Measurements from ENCODE around the gene CIAO3. TPM values are rescaled to one million over a fixed set of nuclear protein-coding genes. Genes with fewer than 3 reads are reported as not detected.
A peak's percentile ranks its signal among the peaks of the same experiment; 100 is the strongest.

CIAO3 gene
- total RNA-seq, 1 experiment from 2014 or later, result 32.8 TPM

DNA sequence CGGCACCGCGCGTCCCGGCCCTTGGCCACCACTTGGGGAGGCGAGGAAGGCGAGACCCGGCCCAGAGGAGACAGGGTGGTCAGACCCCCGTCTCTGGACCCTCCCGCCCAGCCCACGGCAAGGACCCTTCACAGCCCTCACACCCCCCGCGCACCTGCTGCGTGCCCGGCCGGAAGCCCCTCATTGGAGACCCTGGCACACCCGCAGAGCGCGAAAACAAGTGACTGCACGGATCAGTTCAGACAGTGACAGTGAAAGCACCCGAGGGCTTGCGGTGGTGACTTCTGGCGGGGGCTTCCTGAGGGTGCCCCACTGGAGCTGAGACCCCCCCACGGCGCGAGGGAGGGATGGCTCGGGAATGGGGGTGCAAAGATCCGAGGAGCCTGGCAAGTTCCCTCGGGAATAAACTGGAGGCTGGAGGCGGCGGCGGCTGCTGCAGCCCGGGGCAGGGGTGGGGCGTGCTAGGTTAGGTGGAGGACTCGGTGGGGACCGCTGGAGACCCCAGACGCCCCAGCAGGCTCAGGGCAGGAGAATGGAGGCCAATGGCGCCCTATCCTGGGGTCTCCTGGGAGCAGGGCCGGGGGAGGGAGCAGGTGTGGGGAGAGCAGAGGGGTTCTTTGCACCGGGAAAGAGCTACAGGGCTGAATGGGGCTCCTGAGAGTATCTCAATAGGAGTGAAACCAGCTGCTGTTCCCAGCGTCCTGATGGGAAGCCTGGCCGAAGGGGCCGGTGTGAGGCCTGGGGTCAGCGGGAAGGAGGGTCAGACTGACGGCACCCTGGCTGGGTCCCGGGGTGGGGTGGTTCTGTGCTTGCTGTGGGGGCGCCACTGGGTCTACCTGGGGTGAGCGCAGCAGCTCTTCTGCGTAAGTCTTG lies 34.4 kb downstream of the CIAO3 start:
- H3K27me3 ChIP-seq (ENCODE audit: insufficient read depth, low read length), result no peaks in the 10 kb centered on the region
- CTCF ChIA-PET, result no interaction called here
- DNase-seq (ENCODE audit: low read depth, low spot score) (no peak), ATAC-seq (no peak)
- RAD21 ChIA-PET (ENCODE audit: low non-redundant PET in 1 of 2, low total read pairs in 2 of 2, uncharacterized antibody in 2 of 2, unreplicated experiment in 2 of 2), result no interaction called here
- no peaks in the 10 kb centered on the region for H4K20me1 ChIP-seq (ENCODE audit: insufficient read depth)
- H3K4me1 ChIP-seq (ENCODE audit: control insufficient read depth in 1 of 2, insufficient read depth in 2 of 2, low read length in 2 of 2), result peaks cover 0 to 33% of the 10 kb centered on the region in 2 experiments; a peak in 3 of 4 replicates
- POLR2A ChIA-PET, result interaction anchor here (1.4 to 1.7 kb wide), 2 partner anchors 14 to 82 kb away, joined by 4 to 7 read pairs; partner anchors contain the start of genes CHTF18 and RPUSD1
- no peak overlapping the region for H3K9ac ChIP-seq (ENCODE audit: low read length)
- peak overlapping the region; percentile 18; the same call in 1 of the 2 replicates for H3K27ac ChIP-seq (ENCODE audit: low read depth, low read length)
- H3K36me3 ChIP-seq (ENCODE audit: control insufficient read depth in 1 of 2, insufficient read depth in 2 of 2, low read length in 2 of 2), result no peaks in the 10 kb centered on the region; a peak in 2 of 4 replicates
- no peaks in the 10 kb centered on the region for H3K9me3 ChIP-seq (ENCODE audit: control insufficient read depth in 1 of 2, insufficient read depth in 1 of 2, low read depth in 1 of 2, low read length in 2 of 2)
- no peaks in the 10 kb centered on the region for H3K9me2 ChIP-seq (ENCODE audit: insufficient read depth)
- 0 out of 4 replicates have a peak overlapping the region, but pooled peaks of 1 of the 2 experiments have one; percentile 4 for H3K4me3 ChIP-seq (replicated peaks in 1 of 2; ENCODE audit: low read depth in 1 of 2, low read length in 2 of 2)
- H2AFZ ChIP-seq (ENCODE audit: low read depth, low read length, poor library complexity, severe bottlenecking), result no peak overlapping the region
- TF ChIP-seq EZH2phosphoT487 (IDR thresholded peaks at IDR 0.05; ENCODE audit: borderline replicate concordance) (no peak), JUND (IDR thresholded peaks at IDR 0.05) (no peak), CBX3 (IDR thresholded peaks at IDR 0.05; ENCODE audit: low read depth) (no peak)
- TF ChIP-seq, protein P1, sequence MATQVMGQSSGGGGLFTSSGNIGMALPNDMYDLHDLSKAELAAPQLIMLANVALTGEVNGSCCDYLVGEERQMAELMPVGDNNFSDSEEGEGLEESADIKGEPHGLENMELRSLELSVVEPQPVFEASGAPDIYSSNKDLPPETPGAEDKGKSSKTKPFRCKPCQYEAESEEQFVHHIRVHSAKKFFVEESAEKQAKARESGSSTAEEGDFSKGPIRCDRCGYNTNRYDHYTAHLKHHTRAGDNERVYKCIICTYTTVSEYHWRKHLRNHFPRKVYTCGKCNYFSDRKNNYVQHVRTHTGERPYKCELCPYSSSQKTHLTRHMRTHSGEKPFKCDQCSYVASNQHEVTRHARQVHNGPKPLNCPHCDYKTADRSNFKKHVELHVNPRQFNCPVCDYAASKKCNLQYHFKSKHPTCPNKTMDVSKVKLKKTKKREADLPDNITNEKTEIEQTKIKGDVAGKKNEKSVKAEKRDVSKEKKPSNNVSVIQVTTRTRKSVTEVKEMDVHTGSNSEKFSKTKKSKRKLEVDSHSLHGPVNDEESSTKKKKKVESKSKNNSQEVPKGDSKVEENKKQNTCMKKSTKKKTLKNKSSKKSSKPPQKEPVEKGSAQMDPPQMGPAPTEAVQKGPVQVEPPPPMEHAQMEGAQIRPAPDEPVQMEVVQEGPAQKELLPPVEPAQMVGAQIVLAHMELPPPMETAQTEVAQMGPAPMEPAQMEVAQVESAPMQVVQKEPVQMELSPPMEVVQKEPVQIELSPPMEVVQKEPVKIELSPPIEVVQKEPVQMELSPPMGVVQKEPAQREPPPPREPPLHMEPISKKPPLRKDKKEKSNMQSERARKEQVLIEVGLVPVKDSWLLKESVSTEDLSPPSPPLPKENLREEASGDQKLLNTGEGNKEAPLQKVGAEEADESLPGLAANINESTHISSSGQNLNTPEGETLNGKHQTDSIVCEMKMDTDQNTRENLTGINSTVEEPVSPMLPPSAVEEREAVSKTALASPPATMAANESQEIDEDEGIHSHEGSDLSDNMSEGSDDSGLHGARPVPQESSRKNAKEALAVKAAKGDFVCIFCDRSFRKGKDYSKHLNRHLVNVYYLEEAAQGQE (IDR thresholded peaks at IDR 0.05; ENCODE audit: low read depth), result no peak
- TF ChIP-seq, protein P2, sequence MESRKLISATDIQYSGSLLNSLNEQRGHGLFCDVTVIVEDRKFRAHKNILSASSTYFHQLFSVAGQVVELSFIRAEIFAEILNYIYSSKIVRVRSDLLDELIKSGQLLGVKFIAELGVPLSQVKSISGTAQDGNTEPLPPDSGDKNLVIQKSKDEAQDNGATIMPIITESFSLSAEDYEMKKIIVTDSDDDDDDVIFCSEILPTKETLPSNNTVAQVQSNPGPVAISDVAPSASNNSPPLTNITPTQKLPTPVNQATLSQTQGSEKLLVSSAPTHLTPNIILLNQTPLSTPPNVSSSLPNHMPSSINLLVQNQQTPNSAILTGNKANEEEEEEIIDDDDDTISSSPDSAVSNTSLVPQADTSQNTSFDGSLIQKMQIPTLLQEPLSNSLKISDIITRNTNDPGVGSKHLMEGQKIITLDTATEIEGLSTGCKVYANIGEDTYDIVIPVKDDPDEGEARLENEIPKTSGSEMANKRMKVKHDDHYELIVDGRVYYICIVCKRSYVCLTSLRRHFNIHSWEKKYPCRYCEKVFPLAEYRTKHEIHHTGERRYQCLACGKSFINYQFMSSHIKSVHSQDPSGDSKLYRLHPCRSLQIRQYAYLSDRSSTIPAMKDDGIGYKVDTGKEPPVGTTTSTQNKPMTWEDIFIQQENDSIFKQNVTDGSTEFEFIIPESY (IDR thresholded peaks at IDR 0.05; ENCODE audit: extremely low read depth, insufficient replicate concordance, low read length), result no peak
- peaks cover 34% of the 10 kb centered on the region for H3K79me2 ChIP-seq (ENCODE audit: insufficient read depth, low read length)
- BruUV-seq (replicated peaks), result no TSS peak
- intact Hi-C loops (cut with micrococcal nuclease), result no loop called here
- H3K4me2 ChIP-seq (ENCODE audit: low read length), result peak overlapping the region; percentile 45
